AG04449 (cell line): ENCODE measurements around the gene ACVR2B.

Experiments
- CTCF ChIA-PET: fragments of 350-600 bp; formaldehyde crosslinking; extraction: SDS; loops from one replicate; lab custom pipeline; 2021; ENCODE audit warnings: antibody characterized with exemption; lab: Yijun Ruan, JAX
- POLR2A ChIA-PET: fragments of 400-600, 350-600 bp; formaldehyde crosslinking; extraction: SDS; loops from one replicate; lab custom pipeline; 2020; ENCODE audit warnings: antibody characterized with exemption, inconsistent platforms; lab: Yijun Ruan, JAX
- DNase-seq: peaks from one replicate; pipeline ENCODE4 v3.0.0-alpha.2; 2010; ENCODE audit warnings: low read depth, low spot score
- H3K4me3 ChIP-seq: 2 replicates; pipeline ENCODE4 v1.5.1; 2011; ENCODE audit warnings: low read depth, mild to moderate bottlenecking, control low read depth, low read length
- TF ChIP-seq, protein P1 (sequence below): IDR thresholded peaks from one replicate; pipeline ENCODE4 v1.5.1; 2011; ENCODE audit warnings: mild to moderate bottlenecking, moderate library complexity, low read length, control low read depth, inconsistent platforms; ENCODE audit not compliant: insufficient read depth; ENCODE audit errors: missing control alignments

Gene ACVR2B

GRCh38 chr3:38510631-38511030 lies 56.9 kb downstream of the ACVR2B start:
- POLR2A ChIA-PET = no interaction called here
- TF ChIP-seq, protein P1, sequence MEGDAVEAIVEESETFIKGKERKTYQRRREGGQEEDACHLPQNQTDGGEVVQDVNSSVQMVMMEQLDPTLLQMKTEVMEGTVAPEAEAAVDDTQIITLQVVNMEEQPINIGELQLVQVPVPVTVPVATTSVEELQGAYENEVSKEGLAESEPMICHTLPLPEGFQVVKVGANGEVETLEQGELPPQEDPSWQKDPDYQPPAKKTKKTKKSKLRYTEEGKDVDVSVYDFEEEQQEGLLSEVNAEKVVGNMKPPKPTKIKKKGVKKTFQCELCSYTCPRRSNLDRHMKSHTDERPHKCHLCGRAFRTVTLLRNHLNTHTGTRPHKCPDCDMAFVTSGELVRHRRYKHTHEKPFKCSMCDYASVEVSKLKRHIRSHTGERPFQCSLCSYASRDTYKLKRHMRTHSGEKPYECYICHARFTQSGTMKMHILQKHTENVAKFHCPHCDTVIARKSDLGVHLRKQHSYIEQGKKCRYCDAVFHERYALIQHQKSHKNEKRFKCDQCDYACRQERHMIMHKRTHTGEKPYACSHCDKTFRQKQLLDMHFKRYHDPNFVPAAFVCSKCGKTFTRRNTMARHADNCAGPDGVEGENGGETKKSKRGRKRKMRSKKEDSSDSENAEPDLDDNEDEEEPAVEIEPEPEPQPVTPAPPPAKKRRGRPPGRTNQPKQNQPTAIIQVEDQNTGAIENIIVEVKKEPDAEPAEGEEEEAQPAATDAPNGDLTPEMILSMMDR = no peak
- CTCF ChIA-PET = interaction anchor here (0.8 to 6.5 kb wide), 4 partner anchors 10 to 144 kb away, joined by 3 to 119 read pairs (median 6); no protein-coding TSS in a partner anchor
- no peak for DNase-seq
- no peak overlapping the region for H3K4me3 ChIP-seq

DNA sequence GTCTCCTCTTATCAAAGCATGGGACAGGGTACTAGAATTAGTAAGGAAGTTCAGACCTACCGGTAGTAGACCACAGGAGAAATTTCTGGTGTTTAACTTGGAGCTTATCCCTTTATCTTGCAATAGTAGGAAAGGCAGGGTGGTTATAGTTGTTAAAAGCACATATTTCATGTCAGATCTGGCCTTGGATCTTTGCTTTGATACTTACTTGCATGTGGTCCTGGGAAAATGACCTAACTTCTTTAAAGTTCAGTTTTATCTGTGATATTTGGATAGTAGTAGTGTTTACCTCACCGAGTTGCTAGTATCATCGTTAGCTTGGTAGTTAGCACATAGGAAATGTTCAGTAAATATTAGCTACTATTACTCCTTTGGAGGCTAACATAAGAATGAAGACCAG lies 57.9 kb downstream of the ACVR2B start:
- no peak for DNase-seq
- H3K4me3 ChIP-seq = no peak overlapping the region
- CTCF ChIA-PET = interaction anchor here (1.0 to 6.5 kb wide), 3 partner anchors 10 to 333 kb away, joined by 3 to 119 read pairs (median 7); no protein-coding TSS in a partner anchor
- TF ChIP-seq, protein P1 = no peak
- POLR2A ChIA-PET = no interaction called here

DNA sequence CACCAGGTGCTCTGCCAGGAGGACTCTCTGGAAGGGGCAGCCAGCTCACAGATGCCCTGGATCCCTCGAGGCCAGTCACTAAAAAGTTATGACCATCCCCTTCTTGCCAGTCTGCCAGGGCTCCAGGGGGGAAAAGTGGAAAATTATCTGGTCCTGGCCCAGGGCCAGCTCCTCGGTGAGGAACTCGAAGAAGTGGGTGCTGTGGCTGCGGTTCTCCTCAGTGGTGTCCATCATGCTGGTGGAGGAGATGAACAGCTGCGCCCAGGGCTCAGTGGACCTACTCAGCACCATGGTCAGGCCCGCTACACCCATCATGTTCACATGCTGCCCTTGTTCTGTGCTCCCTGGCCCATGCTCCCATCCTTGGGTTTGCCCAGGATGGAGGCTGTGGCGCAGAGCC lies 61.7 kb downstream of the ACVR2B start:
- CTCF ChIA-PET = interaction anchor here (0.9 to 2.1 kb wide), 3 partner anchors 10 to 328 kb away, joined by 3 to 7 read pairs (median 5); no protein-coding TSS in a partner anchor
- DNase-seq = no peak
- POLR2A ChIA-PET = no interaction called here
- H3K4me3 ChIP-seq = no peak overlapping the region
- TF ChIP-seq, protein P1 = no peak

DNA sequence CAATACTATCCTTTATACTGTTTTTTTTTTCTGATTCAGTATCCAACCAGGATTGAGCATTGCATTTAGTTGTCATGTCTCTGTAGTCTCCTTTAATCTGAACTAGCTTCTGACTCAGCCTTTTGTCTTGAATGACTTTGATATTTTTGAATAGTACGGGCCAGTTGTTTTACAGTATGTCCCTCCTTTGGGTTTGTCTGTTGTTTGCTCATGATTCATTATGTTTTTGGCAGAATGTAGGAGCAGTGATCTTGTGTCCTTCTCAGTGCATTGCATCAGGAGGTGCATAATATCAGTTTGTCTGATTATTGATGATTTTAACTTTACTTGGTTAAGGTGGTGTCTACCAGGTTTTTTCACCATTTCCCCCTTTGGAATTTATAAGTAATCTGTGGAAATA lies 63.0 kb downstream of the ACVR2B start:
- CTCF ChIA-PET = interaction anchor here (1.1 to 11.1 kb wide), 5 partner anchors 9 to 483 kb away, joined by 3 to 334 read pairs (median 7); no protein-coding TSS in a partner anchor
- POLR2A ChIA-PET = no interaction called here
- H3K4me3 ChIP-seq = no peak overlapping the region
- TF ChIP-seq, protein P1 = no peak
- no peak for DNase-seq

DNA sequence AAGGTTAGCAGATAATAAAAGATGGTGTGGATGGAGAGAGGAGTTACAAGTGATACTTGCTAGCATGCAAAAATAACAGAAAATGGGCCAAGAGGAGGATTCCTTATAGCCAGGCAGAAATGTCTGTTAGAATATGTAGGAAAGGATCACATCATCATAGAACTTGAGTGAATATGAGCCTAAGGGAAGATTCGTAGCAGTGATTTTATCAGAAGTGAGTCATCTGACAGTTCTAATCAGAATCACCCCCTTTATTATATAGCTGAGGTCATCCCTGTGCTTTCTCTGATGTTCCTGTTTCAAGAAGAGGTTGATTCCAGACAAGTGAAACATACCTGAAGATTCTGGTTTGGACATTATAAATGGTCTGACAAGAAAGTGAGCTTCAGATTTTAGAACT lies 65.3 kb downstream of the ACVR2B start:
- no peak overlapping the region for H3K4me3 ChIP-seq
- ChIA-PET CTCF (interaction anchor here (0.6 to 11.1 kb wide), 10 partner anchors 10 to 511 kb away, joined by 3 to 334 read pairs (median 5); partner anchors contain the start of gene EXOG), POLR2A (no interaction called here)
- TF ChIP-seq, protein P1 = no peak
- no peak for DNase-seq

- ChIA-PET POLR2A (no interaction called here), CTCF (interaction anchor here (1.1 to 11.1 kb wide), 11 partner anchors 11 to 511 kb away, joined by 3 to 334 read pairs (median 27); partner anchors contain the start of gene EXOG)
- DNase-seq = no peak
- no peak overlapping the region for H3K4me3 ChIP-seq
- TF ChIP-seq, protein P1 = no peak
Observed at GRCh38 chr3:38519651-38520050, 66.0 kb downstream of the ACVR2B start.
